ENCODE measurements around the gene GID4.

The GID4 gene

GRCh38 chr17:18017958-18018357, 21.2 kb upstream of the GID4 start:
- DNase-seq, result no peak

- DNase-seq, result no peak
Measured at GRCh38 chr17:18018411-18018921, 20.7 kb upstream of the GID4 start.

- DNase-seq, result no peak
Measured at GRCh38 chr17:18019838-18020154, 19.4 kb upstream of the GID4 start.

- no peak for DNase-seq
Measured at GRCh38 chr17:18020971-18021370, 18.2 kb upstream of the GID4 start.

- DNase-seq, result no peak
Measured at GRCh38 chr17:18021372-18021771, 17.8 kb upstream of the GID4 start.

- no peak for DNase-seq
Measured at GRCh38 chr17:18025241-18025944, 13.8 kb upstream of the GID4 start.

GRCh38 chr17:18025945-18026776, 13.0 kb upstream of the GID4 start:
- peak; percentile 40 for DNase-seq

GRCh38 chr17:18027280-18027679, 11.9 kb upstream of the GID4 start:
- peak; percentile 51 for DNase-seq

GRCh38 chr17:18028114-18028951, 10.9 kb upstream of the GID4 start:
- no peak for DNase-seq

- no peak for DNase-seq
Measured at GRCh38 chr17:18028952-18029540, 10.2 kb upstream of the GID4 start.

GRCh38 chr17:18031955-18032354, 7.3 kb upstream of the GID4 start:
- DNase-seq, result no peak

- peak; percentile 64 for DNase-seq
Measured at GRCh38 chr17:18033442-18034099, 5.6 kb upstream of the GID4 start.

- no peak for DNase-seq
Measured at GRCh38 chr17:18035704-18036103, 3.5 kb upstream of the GID4 start.

- DNase-seq, result no peak
Measured at GRCh38 chr17:18037486-18037885, 1.7 kb upstream of the GID4 start.

GRCh38 chr17:18038149-18038850, 908 bp upstream of the GID4 start:
- no peak for DNase-seq

- DNase-seq, result no peak
Measured at GRCh38 chr17:18039535-18040260, 490 bp downstream of the GID4 start.

- DNase-seq, result no peak
Measured at GRCh38 chr17:18040261-18040858, 1.2 kb downstream of the GID4 start.

- DNase-seq, result no peak
Measured at GRCh38 chr17:18041776-18042175, 2.6 kb downstream of the GID4 start.

- no peak for DNase-seq
Measured at GRCh38 chr17:18042983-18043382, 3.8 kb downstream of the GID4 start.

GRCh38 chr17:18043491-18043890, 4.3 kb downstream of the GID4 start:
- no peak for DNase-seq

GRCh38 chr17:18044609-18045008, 5.4 kb downstream of the GID4 start:
- no peak for DNase-seq

Measured in NCI-H2029 treated with DMSO at 0.1 percent for 48 hours (cell line).